K562 (cell line): ENCODE results near the gene THBS2. TPM values are rescaled to one million over a fixed set of nuclear protein-coding genes. Genes with fewer than 3 reads are reported as not detected.
A peak's percentile ranks its signal among the peaks of the same experiment; 100 is the strongest.

Source experiments
- CCAR2 ChIP-seq: fragments of 200-400 bp; formaldehyde crosslinking; IDR thresholded peaks from 2 replicates; pipeline ENCODE4 v1.6.1; 2017; ENCODE audit warnings: mild to moderate bottlenecking, low read depth, low read length
- GABPB1 ChIP-seq: sonication (generic); formaldehyde crosslinking; IDR thresholded peaks from 2 replicates; pipeline ENCODE4 v1.8.0; 2022; ENCODE audit warnings: mild to moderate bottlenecking, missing genetic modification reagents
- HNRNPL ChIP-seq: fragments of 200-400 bp; formaldehyde crosslinking; IDR thresholded peaks from 2 replicates; pipeline ENCODE4 v1.6.1; 2017; ENCODE audit warnings: low read depth, mild to moderate bottlenecking, low read length
- KLF10 ChIP-seq: fragments of 250-450 bp; sonication (Bioruptor Pico); IDR thresholded peaks from 2 replicates; pipeline ENCODE4 v1.6.1; 2021; ENCODE audit warnings: matching md5 sums
- LARP7 ChIP-seq: fragments of 450-650 bp; IDR thresholded peaks from 2 replicates; pipeline ENCODE4 v1.6.1; 2016
- MCM2 ChIP-seq: fragments of 450-650 bp; IDR thresholded peaks from 2 replicates; pipeline ENCODE4 v1.6.1; 2017; ENCODE audit warnings: low read depth, mild to moderate bottlenecking
- MEF2D ChIP-seq: conservative IDR thresholded peaks from 2 replicates; pipeline ENCODE4 v1.6.1; 2016; ENCODE audit warnings: low read depth, missing genetic modification characterization, missing compliant biosample characterization
- PHB2 ChIP-seq: fragments of 450-650 bp; IDR thresholded peaks from 2 replicates; pipeline ENCODE4 v1.6.1; 2017; ENCODE audit warnings: low read depth
- PRPF4 ChIP-seq: fragments of 200-400 bp; formaldehyde crosslinking; IDR thresholded peaks from one replicate; pipeline ENCODE4 v1.6.1; 2017; ENCODE audit warnings: low read length, low read depth, mild to moderate bottlenecking; ENCODE audit not compliant: insufficient read depth, poor library complexity, severe bottlenecking
- SAP30 ChIP-seq: fragments of 200-600 bp; sonication (generic); IDR thresholded peaks from 2 replicates; pipeline ENCODE4 v1.6.1; 2012; ENCODE audit warnings: borderline replicate concordance, low read depth, mild to moderate bottlenecking, moderate library complexity, low read length, control low read depth, inconsistent platforms; ENCODE audit not compliant: insufficient read depth, poor library complexity, severe bottlenecking
- TSC22D4 ChIP-seq: fragments of 450-650 bp; IDR thresholded peaks from 2 replicates; pipeline ENCODE4 v1.6.1; 2016; ENCODE audit warnings: missing genetic modification characterization, missing biosample characterization, control low read depth
- ZNF133 ChIP-seq: fragments of 250-450 bp; sonication (Bioruptor Pico); IDR thresholded peaks from 2 replicates; pipeline ENCODE4 v1.4.0; 2020; ENCODE audit warnings: mild to moderate bottlenecking
- ZNF140 ChIP-seq: fragments of 250-450 bp; sonication (Bioruptor Pico); IDR thresholded peaks from 2 replicates; pipeline ENCODE4 v1.8.0; 2021; ENCODE audit warnings: moderate library complexity, mild to moderate bottlenecking, inconsistent platforms
- polyA plus RNA-seq, 8 experiments: library from polyadenylated mRNA; depleted of rRNA in 4 of 8; stranded (reverse) in 5 of 8; unstranded in 3 of 8; fragments of >200 nt; fragmentation: Nextera tagmentation in 2 of 8; fragmentation: Illumina TruSeq in 1 of 8; extraction: Ambion mirVana in 2 of 8; extraction: Trizol in 1 of 8; gene quantifications; 2 replicates each; pipeline versions ENCODE4 v1.2.1 to v1.2.3, GENCODE V29; 2011 to 2014; ENCODE audit warnings: inconsistent platforms in 1 of 8, missing spikeins in 1 of 8
- total RNA-seq, 7 experiments: library from RNA; depleted of rRNA in 6 of 7; stranded (reverse); fragments of >200 nt in 6 of 7; fragmentation: Illumina TruSeq in 2 of 7; extraction: Trizol in 2 of 7; gene quantifications; 2 replicates each; pipeline versions ENCODE4 v1.2.1 to v1.2.3, GENCODE V29; 2011 to 2021; ENCODE audit warnings: low replicate concordance in 1 of 7
- TF ChIP-seq, protein P1 (sequence below), 2 experiments: fragments of 450-650 bp in 1 of 2; IDR thresholded peaks; 2 replicates each; pipeline ENCODE4 v1.6.1; 2011 to 2017; ENCODE audit warnings: low read depth in 2 of 2, antibody characterized with exemption in 1 of 2, borderline replicate concordance in 1 of 2, low read length in 1 of 2, mild to moderate bottlenecking in 1 of 2, mixed read lengths in 1 of 2; ENCODE audit not compliant: control insufficient read depth in 1 of 2
- TF ChIP-seq, protein P2 (sequence below): fragments of 250-450 bp; sonication (Bioruptor Pico); IDR thresholded peaks from 2 replicates; pipeline ENCODE4 v1.5.0; 2020; ENCODE audit warnings: mild to moderate bottlenecking, borderline replicate concordance
- TF ChIP-seq, protein P3 (sequence below): IDR thresholded peaks from 3 replicates; pipeline ENCODE4 v1.6.1; 2011; ENCODE audit warnings: borderline replicate concordance, mild to moderate bottlenecking, moderate library complexity; ENCODE audit not compliant: insufficient read length; ENCODE audit errors: extremely low read depth
- TF ChIP-seq, protein P4 (sequence below): fragments of 250-450 bp; sonication (Bioruptor Pico); IDR thresholded peaks from 2 replicates; pipeline ENCODE4 v1.4.0; 2020; ENCODE audit warnings: mild to moderate bottlenecking, moderate library complexity

Gene THBS2
- total and polyA plus RNA-seq, 9 of the 15 experiments (the other 6 are each of a cell fraction or from before 2014, with no cell fraction given), result 0.03 to 0.11 (median 0.03) TPM; not detected in 6

DNA sequence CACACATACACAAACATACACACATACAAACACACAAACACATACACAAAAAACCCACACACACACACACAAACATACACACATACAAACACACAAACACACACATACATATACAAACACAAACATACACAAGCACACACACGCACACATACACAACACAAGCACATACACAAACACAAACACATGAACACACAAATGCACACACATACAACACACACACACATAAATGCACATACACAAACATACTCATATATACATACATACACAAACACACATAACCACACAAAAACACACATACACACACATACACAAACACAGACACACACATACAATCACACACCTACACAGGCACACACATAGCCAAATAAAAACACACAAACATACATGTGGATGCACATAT is 30.3 kb upstream of the THBS2 start (continued):
- TF ChIP-seq HNRNPL, result no peak
- TF ChIP-seq KLF10, result no peak
- no peak for TF ChIP-seq MCM2
- TF ChIP-seq PRPF4, result no peak
- TF ChIP-seq CCAR2, result no peak
- TF ChIP-seq GABPB1 (CRISPR knock-in tag), result no peak
- TF ChIP-seq PHB2, result peak; percentile 22; the same call in 1 of the 2 replicates
- TF ChIP-seq, protein P1, sequence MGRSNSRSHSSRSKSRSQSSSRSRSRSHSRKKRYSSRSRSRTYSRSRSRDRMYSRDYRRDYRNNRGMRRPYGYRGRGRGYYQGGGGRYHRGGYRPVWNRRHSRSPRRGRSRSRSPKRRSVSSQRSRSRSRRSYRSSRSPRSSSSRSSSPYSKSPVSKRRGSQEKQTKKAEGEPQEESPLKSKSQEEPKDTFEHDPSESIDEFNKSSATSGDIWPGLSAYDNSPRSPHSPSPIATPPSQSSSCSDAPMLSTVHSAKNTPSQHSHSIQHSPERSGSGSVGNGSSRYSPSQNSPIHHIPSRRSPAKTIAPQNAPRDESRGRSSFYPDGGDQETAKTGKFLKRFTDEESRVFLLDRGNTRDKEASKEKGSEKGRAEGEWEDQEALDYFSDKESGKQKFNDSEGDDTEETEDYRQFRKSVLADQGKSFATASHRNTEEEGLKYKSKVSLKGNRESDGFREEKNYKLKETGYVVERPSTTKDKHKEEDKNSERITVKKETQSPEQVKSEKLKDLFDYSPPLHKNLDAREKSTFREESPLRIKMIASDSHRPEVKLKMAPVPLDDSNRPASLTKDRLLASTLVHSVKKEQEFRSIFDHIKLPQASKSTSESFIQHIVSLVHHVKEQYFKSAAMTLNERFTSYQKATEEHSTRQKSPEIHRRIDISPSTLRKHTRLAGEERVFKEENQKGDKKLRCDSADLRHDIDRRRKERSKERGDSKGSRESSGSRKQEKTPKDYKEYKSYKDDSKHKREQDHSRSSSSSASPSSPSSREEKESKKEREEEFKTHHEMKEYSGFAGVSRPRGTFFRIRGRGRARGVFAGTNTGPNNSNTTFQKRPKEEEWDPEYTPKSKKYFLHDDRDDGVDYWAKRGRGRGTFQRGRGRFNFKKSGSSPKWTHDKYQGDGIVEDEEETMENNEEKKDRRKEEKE (IDR thresholded peaks at IDR 0.05; ENCODE audit: borderline replicate concordance in 1 of 2, control insufficient read depth in 1 of 2, low read depth in 2 of 2, low read length in 1 of 2), result peak in 1 of 2 experiments; percentile 35; a peak in 1 of 4 replicates
- TF ChIP-seq MEF2D, result no peak
- TF ChIP-seq, protein P2, sequence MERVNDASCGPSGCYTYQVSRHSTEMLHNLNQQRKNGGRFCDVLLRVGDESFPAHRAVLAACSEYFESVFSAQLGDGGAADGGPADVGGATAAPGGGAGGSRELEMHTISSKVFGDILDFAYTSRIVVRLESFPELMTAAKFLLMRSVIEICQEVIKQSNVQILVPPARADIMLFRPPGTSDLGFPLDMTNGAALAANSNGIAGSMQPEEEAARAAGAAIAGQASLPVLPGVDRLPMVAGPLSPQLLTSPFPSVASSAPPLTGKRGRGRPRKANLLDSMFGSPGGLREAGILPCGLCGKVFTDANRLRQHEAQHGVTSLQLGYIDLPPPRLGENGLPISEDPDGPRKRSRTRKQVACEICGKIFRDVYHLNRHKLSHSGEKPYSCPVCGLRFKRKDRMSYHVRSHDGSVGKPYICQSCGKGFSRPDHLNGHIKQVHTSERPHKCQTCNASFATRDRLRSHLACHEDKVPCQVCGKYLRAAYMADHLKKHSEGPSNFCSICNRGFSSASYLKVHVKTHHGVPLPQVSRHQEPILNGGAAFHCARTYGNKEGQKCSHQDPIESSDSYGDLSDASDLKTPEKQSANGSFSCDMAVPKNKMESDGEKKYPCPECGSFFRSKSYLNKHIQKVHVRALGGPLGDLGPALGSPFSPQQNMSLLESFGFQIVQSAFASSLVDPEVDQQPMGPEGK (CRISPR knock-in tag), result no peak
- TF ChIP-seq ZNF140, result no peak
- TF ChIP-seq, protein P3, sequence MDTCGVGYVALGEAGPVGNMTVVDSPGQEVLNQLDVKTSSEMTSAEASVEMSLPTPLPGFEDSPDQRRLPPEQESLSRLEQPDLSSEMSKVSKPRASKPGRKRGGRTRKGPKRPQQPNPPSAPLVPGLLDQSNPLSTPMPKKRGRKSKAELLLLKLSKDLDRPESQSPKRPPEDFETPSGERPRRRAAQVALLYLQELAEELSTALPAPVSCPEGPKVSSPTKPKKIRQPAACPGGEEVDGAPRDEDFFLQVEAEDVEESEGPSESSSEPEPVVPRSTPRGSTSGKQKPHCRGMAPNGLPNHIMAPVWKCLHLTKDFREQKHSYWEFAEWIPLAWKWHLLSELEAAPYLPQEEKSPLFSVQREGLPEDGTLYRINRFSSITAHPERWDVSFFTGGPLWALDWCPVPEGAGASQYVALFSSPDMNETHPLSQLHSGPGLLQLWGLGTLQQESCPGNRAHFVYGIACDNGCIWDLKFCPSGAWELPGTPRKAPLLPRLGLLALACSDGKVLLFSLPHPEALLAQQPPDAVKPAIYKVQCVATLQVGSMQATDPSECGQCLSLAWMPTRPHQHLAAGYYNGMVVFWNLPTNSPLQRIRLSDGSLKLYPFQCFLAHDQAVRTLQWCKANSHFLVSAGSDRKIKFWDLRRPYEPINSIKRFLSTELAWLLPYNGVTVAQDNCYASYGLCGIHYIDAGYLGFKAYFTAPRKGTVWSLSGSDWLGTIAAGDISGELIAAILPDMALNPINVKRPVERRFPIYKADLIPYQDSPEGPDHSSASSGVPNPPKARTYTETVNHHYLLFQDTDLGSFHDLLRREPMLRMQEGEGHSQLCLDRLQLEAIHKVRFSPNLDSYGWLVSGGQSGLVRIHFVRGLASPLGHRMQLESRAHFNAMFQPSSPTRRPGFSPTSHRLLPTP, result no peak
- no peak for TF ChIP-seq SAP30
- TF ChIP-seq LARP7, result 0 out of 2 replicates have a peak, but pooled peaks have one; percentile 40
- TF ChIP-seq TSC22D4 (tag), result peak; percentile 22; the same call in 1 of the 2 replicates
- TF ChIP-seq, protein P4, sequence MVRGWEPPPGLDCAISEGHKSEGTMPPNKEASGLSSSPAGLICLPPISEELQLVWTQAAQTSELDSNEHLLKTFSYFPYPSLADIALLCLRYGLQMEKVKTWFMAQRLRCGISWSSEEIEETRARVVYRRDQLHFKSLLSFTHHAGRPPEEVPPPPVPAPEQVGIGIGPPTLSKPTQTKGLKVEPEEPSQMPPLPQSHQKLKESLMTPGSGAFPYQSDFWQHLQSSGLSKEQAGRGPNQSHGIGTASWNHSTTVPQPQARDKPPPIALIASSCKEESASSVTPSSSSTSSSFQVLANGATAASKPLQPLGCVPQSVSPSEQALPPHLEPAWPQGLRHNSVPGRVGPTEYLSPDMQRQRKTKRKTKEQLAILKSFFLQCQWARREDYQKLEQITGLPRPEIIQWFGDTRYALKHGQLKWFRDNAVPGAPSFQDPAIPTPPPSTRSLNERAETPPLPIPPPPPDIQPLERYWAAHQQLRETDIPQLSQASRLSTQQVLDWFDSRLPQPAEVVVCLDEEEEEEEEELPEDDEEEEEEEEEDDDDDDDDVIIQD (CRISPR knock-in tag), result no peak
- TF ChIP-seq ZNF133 (CRISPR knock-in tag), result no peak
